IMR-90 (cell line): Measurements from ENCODE around the gene BEX1. TPM values are rescaled to one million over a fixed set of nuclear protein-coding genes. Genes with fewer than 3 reads are reported as not detected.
A peak's percentile ranks its signal among the peaks of the same experiment; 100 is the strongest.

Experiments used
- ATAC-seq: fragments of 200-7000 bp; cut with Tn5 transposase; 2 replicates; pipeline ENCODE4 v1.9.1; 2020; ENCODE audit warnings: low read depth, mild to moderate bottlenecking, moderate library complexity
- BruUV-seq: library from RNA; stranded (reverse); fragments of 400-500 nt; replicated peaks from 2 replicates; lab custom pipeline; 2021; lab: Mats Ljungman, UMichigan
- CTCF ChIA-PET: fragments of 300-600 bp; formaldehyde crosslinking; extraction: SDS; loops from one replicate; lab custom pipeline; 2021; ENCODE audit warnings: antibody characterized with exemption; lab: Yijun Ruan, JAX
- POLR2A ChIA-PET: fragments of 300-600 bp; sonication (Branson Sonifier 250); formaldehyde crosslinking; loops from one replicate; lab custom pipeline; 2022; ENCODE audit warnings: antibody characterized with exemption; ENCODE audit not compliant: unreplicated experiment; lab: Charles Lee
- DNase-seq: peaks from one replicate; pipeline ENCODE4 v3.0.0; 2013
- H2AFZ ChIP-seq: replicated peaks from 2 replicates; pipeline ENCODE3; 2013; ENCODE audit warnings: low read length, mild to moderate bottlenecking; ENCODE audit not compliant: poor library complexity
- H2AK5ac ChIP-seq: 2 replicates; pipeline ENCODE4 v1.6.1; 2013; ENCODE audit warnings: low read depth, low read length, inconsistent platforms
- H2AK9ac ChIP-seq: replicated peaks from 2 replicates; pipeline ENCODE3; 2013; ENCODE audit warnings: mild to moderate bottlenecking, low read depth, low read length, moderate library complexity; ENCODE audit not compliant: poor library complexity
- H2BK120ac ChIP-seq: 2 replicates; pipeline ENCODE4 v1.6.1; 2013; ENCODE audit warnings: low read depth, low read length, inconsistent platforms
- H2BK15ac ChIP-seq: 3 replicates; pipeline ENCODE4 v1.6.1; 2013; ENCODE audit warnings: low read depth, low read length, inconsistent platforms
- H2BK20ac ChIP-seq: 2 replicates; pipeline ENCODE4 v1.6.1; 2013; ENCODE audit warnings: low read depth, mild to moderate bottlenecking, inconsistent platforms, low read length, moderate library complexity
- H2BK5ac ChIP-seq: 2 replicates; pipeline ENCODE4 v1.6.1; 2013; ENCODE audit warnings: mild to moderate bottlenecking, low read depth, low read length, inconsistent platforms; ENCODE audit not compliant: poor library complexity, severe bottlenecking
- H3K14ac ChIP-seq: replicated peaks from 2 replicates; pipeline ENCODE4 v1.6.1; 2013; ENCODE audit warnings: low read depth, low read length, inconsistent platforms
- H3K18ac ChIP-seq: 2 replicates; pipeline ENCODE4 v1.6.1; 2013; ENCODE audit warnings: low read depth, low read length, control low read depth
- H3K23ac ChIP-seq: 2 replicates; pipeline ENCODE4 v1.6.1; 2013; ENCODE audit warnings: low read depth, low read length, inconsistent platforms
- H3K27ac ChIP-seq: 2 replicates; pipeline ENCODE4 v1.5.1; 2013; ENCODE audit warnings: mild to moderate bottlenecking, control low read depth, low read length; ENCODE audit not compliant: insufficient read depth
- H3K27me3 ChIP-seq: 2 replicates; pipeline ENCODE4 v1.6.1; 2013; ENCODE audit warnings: low read length; ENCODE audit not compliant: control insufficient read depth, insufficient read depth
- H3K36me3 ChIP-seq: 2 replicates; pipeline ENCODE4 v1.6.1; 2013; ENCODE audit warnings: low read length, mixed read lengths; ENCODE audit not compliant: control insufficient read depth, insufficient read depth
- H3K4ac ChIP-seq: 2 replicates; pipeline ENCODE4 v1.6.1; 2013; ENCODE audit warnings: low read depth, low read length, inconsistent platforms
- H3K4me1 ChIP-seq: 2 replicates; pipeline ENCODE4 v1.6.1; 2013; ENCODE audit warnings: low read length, mixed read lengths; ENCODE audit not compliant: control insufficient read depth, insufficient read depth
- H3K4me2 ChIP-seq: 2 replicates; pipeline ENCODE4 v1.6.1; 2013; ENCODE audit warnings: low read depth, mild to moderate bottlenecking, control low read depth, low read length, moderate library complexity
- H3K4me3 ChIP-seq: 2 replicates; pipeline ENCODE4 v1.5.1; 2013; ENCODE audit warnings: low read depth, mild to moderate bottlenecking, control low read depth, low read length, moderate library complexity; ENCODE audit not compliant: insufficient read depth
- H3K56ac ChIP-seq: 2 replicates; pipeline ENCODE4 v1.6.1; 2013; ENCODE audit warnings: low read length, inconsistent platforms; ENCODE audit not compliant: insufficient read depth; ENCODE audit errors: extremely low read depth
- H3K79me1 ChIP-seq, 2 experiments: 2 replicates each; pipeline ENCODE4 v1.6.1; 2013; ENCODE audit warnings: low read length in 2 of 2, inconsistent platforms in 1 of 2, low read depth in 1 of 2
- H3K9ac ChIP-seq: 2 replicates; pipeline ENCODE4 v1.6.1; 2013; ENCODE audit warnings: low read depth, low read length, control low read depth
- H3K9me1 ChIP-seq: 2 replicates; pipeline ENCODE4 v1.6.1; 2013; ENCODE audit warnings: low read length, inconsistent platforms; ENCODE audit not compliant: insufficient read depth
- H3K9me3 ChIP-seq: 2 replicates; pipeline ENCODE4 v1.6.1; 2013; ENCODE audit warnings: low read length; ENCODE audit not compliant: control insufficient read depth, insufficient read depth
- H4K20me1 ChIP-seq: 2 replicates; pipeline ENCODE4 v1.6.1; 2013; ENCODE audit warnings: low read length, inconsistent platforms; ENCODE audit not compliant: insufficient read depth
- H4K5ac ChIP-seq: 2 replicates; pipeline ENCODE4 v1.6.1; 2013; ENCODE audit warnings: mild to moderate bottlenecking, low read depth, low read length, control low read depth
- H4K8ac ChIP-seq, 2 experiments: 2 replicates each; pipeline ENCODE4 v1.6.1; 2013; ENCODE audit warnings: low read depth in 2 of 2, low read length in 2 of 2, control low read depth in 1 of 2, inconsistent platforms in 1 of 2
- H4K91ac ChIP-seq: 2 replicates; pipeline ENCODE4 v1.6.1; 2013; ENCODE audit warnings: low read depth, low read length, inconsistent platforms; ENCODE audit not compliant: insufficient read depth
- BHLHE40 ChIP-seq: fragments of 150-350 bp; IDR thresholded peaks from 2 replicates; pipeline ENCODE4 v1.6.1; 2016; ENCODE audit warnings: mild to moderate bottlenecking, low read depth, low read length
- CEBPB ChIP-seq: IDR thresholded peaks from 2 replicates; pipeline ENCODE4 v1.6.1; 2012; ENCODE audit warnings: low read depth, low read length, improper control_type of control experiment
- CHD1 ChIP-seq: IDR thresholded peaks from 2 replicates; pipeline ENCODE4 v1.6.1; 2012; ENCODE audit warnings: low read depth, low read length, improper control_type of control experiment
- MAFK ChIP-seq: IDR thresholded peaks from 2 replicates; pipeline ENCODE4 v1.6.1; 2012; ENCODE audit warnings: low read depth, low read length, improper control_type of control experiment
- MXI1 ChIP-seq: IDR thresholded peaks from 2 replicates; pipeline ENCODE4 v1.6.1; 2012; ENCODE audit warnings: low read depth, mild to moderate bottlenecking, low read length, moderate library complexity, borderline replicate concordance
- NFE2L2 ChIP-seq: fragments of 150-350 bp; IDR thresholded peaks from 2 replicates; pipeline ENCODE4 v1.6.1; 2016; ENCODE audit warnings: low read depth, mild to moderate bottlenecking, low read length
- RCOR1 ChIP-seq: IDR thresholded peaks from 2 replicates; pipeline ENCODE4 v1.6.1; 2012; ENCODE audit warnings: mild to moderate bottlenecking, low read length, improper control_type of control experiment; ENCODE audit not compliant: insufficient replicate concordance
- RFX5 ChIP-seq: IDR thresholded peaks from 2 replicates; pipeline ENCODE4 v1.8.0; 2012; ENCODE audit warnings: low read depth, mild to moderate bottlenecking, low read length, moderate library complexity
- USF2 ChIP-seq: fragments of 150-350 bp; IDR thresholded peaks from 2 replicates; pipeline ENCODE4 v1.6.1; 2017; ENCODE audit warnings: mild to moderate bottlenecking, antibody characterized with exemption, low read length, low read depth
- WGBS, 2 experiments: methylation state at CpG; one replicate each; pipeline versions ENCODE4 v1.1.5 to v1.1.7; 2013; ENCODE audit warnings: missing lambda C conversion rate in 2 of 2; ENCODE audit not compliant: insufficient read length in 1 of 2; ENCODE audit errors: extremely low coverage in 2 of 2; 5-methylcytosine and 5-hydroxymethylcytosine counted together
- dilution Hi-C: fragments of 300-500 bp; cut with HindIII; formaldehyde crosslinking; loops from one replicate; pipeline ENCODE4 v1.14.3; 2018; ENCODE audit warnings: low sequenced_read_pairs; ENCODE audit not compliant: unreplicated experiment
- in situ Hi-C: fragments of 300-500 bp; cut with MboI; formaldehyde crosslinking; loops from 3 replicates; pipeline ENCODE4 v1.14.3; 2019; ENCODE audit warnings: low sequenced_read_pairs, inconsistent platforms, mixed read lengths
- intact Hi-C: fragments of 100-400 bp; cut with micrococcal nuclease; formaldehyde crosslinking; loops from 2 replicates; pipeline ENCODE4 v1.10.0; 2022
- polyA plus RNA-seq, 3 experiments: library from polyadenylated mRNA; depleted of rRNA; stranded (reverse); fragments of >200 nt; gene quantifications; 2 replicates each; pipeline ENCODE4 v1.2.3, GENCODE V29; 2012; ENCODE audit warnings: low replicate concordance in 1 of 3
- total RNA-seq: library from RNA; depleted of rRNA; stranded (reverse); fragments of >200 nt; gene quantifications from 2 replicates; pipeline ENCODE4 v1.2.3, GENCODE V29; 2012

The BEX1 gene
- total and polyA plus RNA-seq, 2 of the 4 experiments (the other 2 are of a cell fraction): 0.18 to 0.27 TPM

- 17% methylated on average over 1 of the region's 34 CpGs; no CpG with 5 or more reads in 1 of the 2 experiments for WGBS, 2 experiments
- no peak overlapping the region for H3K4me3 ChIP-seq
- H4K20me1 ChIP-seq: no peaks in the 10 kb centered on the region
- intact Hi-C loops (no loop called here), dilution Hi-C loops (no loop called here), in situ Hi-C loops (no loop called here)
- H3K18ac ChIP-seq: no peak overlapping the region
- H4K5ac ChIP-seq: no peak overlapping the region
- no peak overlapping the region for H2BK20ac ChIP-seq
- no peak overlapping the region for H3K23ac ChIP-seq
- no peak overlapping the region for H3K27ac ChIP-seq
- DNase-seq (peak; percentile 12), ATAC-seq (peak; percentile 60)
- H3K4me1 ChIP-seq: no peaks in the 10 kb centered on the region
- H3K27me3 ChIP-seq: no peaks in the 10 kb centered on the region; the same call in 1 of the 2 replicates
- POLR2A ChIA-PET: no interaction called here
- H4K91ac ChIP-seq: no peak overlapping the region
- CTCF ChIA-PET: no interaction called here
- no peak overlapping the region for H2AFZ ChIP-seq
- no peaks in the 10 kb centered on the region for H3K79me1 ChIP-seq
- no peak overlapping the region for H2AK5ac ChIP-seq
- no peak overlapping the region; the same call in 1 of the 2 replicates for H3K4me2 ChIP-seq
- TF ChIP-seq USF2 (no peak), RFX5 (no peak), BHLHE40 (no peak), RCOR1 (no peak), CEBPB (no peak), MXI1 (no peak), CHD1 (no peak), NFE2L2 (no peak), MAFK (no peak)
- H3K14ac ChIP-seq: no peak overlapping the region
- H3K9me3 ChIP-seq: no peaks in the 10 kb centered on the region
- H3K9ac ChIP-seq: no peak overlapping the region
- H2BK120ac ChIP-seq: no peak overlapping the region
- H3K9me1 ChIP-seq: no peaks in the 10 kb centered on the region
- H2AK9ac ChIP-seq: no peak overlapping the region
- H3K56ac ChIP-seq: no peak overlapping the region
- H3K4ac ChIP-seq: no peak overlapping the region
- no TSS peak for BruUV-seq
- H2BK5ac ChIP-seq: no peak overlapping the region
- no peak overlapping the region for H2BK15ac ChIP-seq
- H3K36me3 ChIP-seq: no peaks in the 10 kb centered on the region
- H4K8ac ChIP-seq: no peak overlapping the region
These were observed 653 bp downstream of the BEX1 start for GRCh38 chrX:103063191-103063845.
